Mesenteric fat pad (tissue), 1 donor: Measurements from ENCODE around the gene PTPMT1. TPM values are rescaled to one million over a fixed set of nuclear protein-coding genes. Genes with fewer than 3 reads are reported as not detected.

ENCODE experiments used
- DNase-seq: peaks from one replicate; pipeline ENCODE4 v3.0.0-alpha.2; 2020; ENCODE audit warnings: low spot score
- total RNA-seq: library from RNA; stranded (reverse); fragmentation: NEBNext Ultra II Directional; extraction: Animal tissue kit (Norgen Biotek cat#: 25700); gene quantifications from one replicate; pipeline ENCODE4 v1.2.1, GENCODE V29; 2021
- donor health status: DM: yes; HTN: yes; CAD: no.

Gene PTPMT1
- total RNA-seq, 1 donor from 2014 or later: 50.7 TPM

GRCh38 chr11:47578524-47579494 is 13.4 kb downstream of the PTPMT1 start, which contains the start of the genes KBTBD4 and NDUFS3:
Gene KBTBD4 (minus strand): TSS chr11:47578970. CDS start chr11:47578951, 19 bp downstream.
Gene NDUFS3 (plus strand): TSS chr11:47579074. CDS start chr11:47579092, 18 bp downstream.
- DNase-seq: peak; percentile 96

- DNase-seq: no peak
These were observed 18.4 kb downstream of the PTPMT1 start for GRCh38 chr11:47583844-47584243.

- no peak for DNase-seq
These were observed 20.9 kb downstream of the PTPMT1 start, which contains the start of gene FAM180B for GRCh38 chr11:47586098-47586855. Gene FAM180B (plus strand): TSS chr11:47586678. CDS start chr11:47586769, 91 bp downstream.

- DNase-seq: no peak
These were observed 21.8 kb downstream of the PTPMT1 start for GRCh38 chr11:47587039-47587716.

GRCh38 chr11:47587723-47588326 is 22.4 kb downstream of the PTPMT1 start:
- no peak for DNase-seq

GRCh38 chr11:47589118-47589517 is 23.7 kb downstream of the PTPMT1 start:
- no peak for DNase-seq

GRCh38 chr11:47589584-47589976 is 24.2 kb downstream of the PTPMT1 start:
- no peak for DNase-seq

- DNase-seq: no peak
These were observed 24.8 kb downstream of the PTPMT1 start for GRCh38 chr11:47589977-47590861.

GRCh38 chr11:47591764-47592163 is 26.4 kb downstream of the PTPMT1 start:
- DNase-seq: no peak

- DNase-seq: no peak
These were observed 26.9 kb downstream of the PTPMT1 start for GRCh38 chr11:47592251-47592650.

GRCh38 chr11:47592970-47593369 is 27.6 kb downstream of the PTPMT1 start:
- no peak for DNase-seq

- DNase-seq: no peak
These were observed 28.1 kb downstream of the PTPMT1 start for GRCh38 chr11:47593492-47593933.

GRCh38 chr11:47593934-47594855 is 28.8 kb downstream of the PTPMT1 start, which contains the start of gene C1QTNF4:
Gene C1QTNF4 (minus strand): TSS chr11:47594411. CDS start chr11:47590810, 3,601 bp downstream.
- DNase-seq: no peak

- DNase-seq: no peak
These were observed 29.6 kb downstream of the PTPMT1 start for GRCh38 chr11:47595029-47595428.

GRCh38 chr11:47595967-47596366 is 30.6 kb downstream of the PTPMT1 start:
- DNase-seq: no peak

- DNase-seq: no peak
These were observed 34.5 kb downstream of the PTPMT1 start for GRCh38 chr11:47599902-47600301.

GRCh38 chr11:47603295-47603694 is 37.9 kb downstream of the PTPMT1 start:
- DNase-seq: no peak

GRCh38 chr11:47605921-47606320 is 40.5 kb downstream of the PTPMT1 start:
- no peak for DNase-seq
